ENCODE measurements around the gene ZC3H13.

ZC3H13 gene

DNA sequence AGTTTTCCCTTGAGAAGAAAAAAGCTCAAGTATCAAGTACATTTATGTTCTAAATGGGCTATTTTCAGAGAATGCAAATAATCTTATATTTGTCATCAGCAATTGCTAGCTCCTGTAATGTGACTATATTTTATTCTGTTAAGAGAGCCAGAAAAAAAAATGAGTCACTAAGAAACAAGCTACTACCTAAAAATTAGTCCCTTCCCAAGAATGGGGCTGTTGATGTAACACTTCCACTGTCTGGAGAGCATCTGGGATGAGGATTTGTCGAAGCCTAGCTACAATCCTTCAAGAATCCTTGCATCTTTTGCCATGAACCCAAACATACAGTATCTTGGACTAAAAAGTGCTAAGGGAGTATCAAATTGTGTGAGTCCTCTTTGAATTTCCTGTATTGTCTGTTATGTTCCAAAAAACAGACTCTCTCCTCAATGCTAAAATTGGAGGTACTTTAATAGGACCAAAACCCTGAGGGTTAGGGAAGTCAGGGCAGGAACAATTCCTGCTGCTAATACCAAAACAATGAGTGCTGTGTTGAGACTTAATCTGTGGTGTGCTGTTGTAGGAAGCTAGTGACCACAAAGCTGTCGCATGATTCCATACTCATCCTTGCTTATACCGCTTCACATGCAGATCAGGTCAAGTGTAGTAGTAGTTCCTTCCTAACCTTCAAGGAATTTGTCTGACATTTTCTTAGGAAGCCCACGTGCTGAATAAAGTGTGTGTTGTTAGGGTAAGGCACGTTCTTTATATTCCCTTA is 4.9 kb upstream of the ZC3H13 start:
- Histone ChIP-seq H3F3A (ENCODE audit: low read depth) (no peaks in the 10 kb centered on the region), H3K4me1 (ENCODE audit: insufficient read depth, low read length, poor library complexity, severe bottlenecking) (peaks cover 64% of the 10 kb centered on the region)

DNA sequence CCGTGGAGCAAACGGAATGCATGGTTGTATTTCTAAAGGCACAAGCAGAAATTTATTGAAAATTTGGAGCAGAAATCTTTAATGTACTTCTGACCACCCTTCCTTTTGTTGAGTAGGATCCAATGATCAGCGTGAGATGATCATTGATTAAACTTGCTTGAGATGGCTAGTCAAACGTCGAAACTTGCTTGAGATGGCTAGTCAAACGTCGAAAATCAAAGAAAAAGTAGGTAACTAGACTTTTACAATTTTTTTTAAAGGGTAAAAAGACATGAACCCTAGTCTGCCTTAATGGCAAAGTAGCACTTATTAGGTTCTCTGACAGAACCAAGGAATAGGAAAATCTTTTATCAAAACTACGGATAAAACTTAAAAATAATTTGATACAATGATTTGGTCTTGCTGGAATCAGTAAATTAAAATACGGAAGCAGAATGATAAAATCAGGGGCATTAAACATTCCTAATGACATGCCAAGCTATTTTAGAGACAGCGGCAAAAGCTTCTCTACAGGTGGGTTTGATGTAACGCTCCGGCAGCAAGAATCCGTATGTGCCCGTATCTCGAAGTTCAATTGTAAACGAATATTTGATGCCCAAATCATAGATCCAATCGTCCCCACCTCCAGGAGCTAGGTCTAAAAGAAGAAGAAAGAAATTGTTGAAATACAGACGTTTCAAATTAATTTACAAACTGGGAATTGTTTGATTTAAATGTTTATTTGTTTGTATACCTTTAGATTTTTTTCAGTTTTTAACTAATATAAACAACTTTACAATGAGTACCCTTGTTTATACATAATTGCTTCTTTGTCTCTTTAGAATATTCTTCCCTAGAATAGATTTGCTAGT is 841 bp upstream of the ZC3H13 start:
- no peaks in the 10 kb centered on the region for H3K9me3 ChIP-seq (ENCODE audit: insufficient read depth, low read depth, low read length)
- no peaks in the 10 kb centered on the region for H3K9me2 ChIP-seq (replicated peaks; ENCODE audit: low read depth, low read length)
- H3K9ac ChIP-seq (ENCODE audit: low read depth, low read length, poor library complexity, severe bottlenecking), result peak overlapping the region; percentile 95
- H3K4me2 ChIP-seq (ENCODE audit: low read depth, low read length, poor library complexity, severe bottlenecking), result peak overlapping the region; percentile 90
- no peaks in the 10 kb centered on the region for H3K27me3 ChIP-seq (ENCODE audit: insufficient read depth, low read length, poor library complexity, severe bottlenecking)
- H3K36me3 ChIP-seq (ENCODE audit: insufficient read depth, low read length), result no peaks in the 10 kb centered on the region
- peaks cover 74% of the 10 kb centered on the region for H3K4me1 ChIP-seq (ENCODE audit: insufficient read depth, low read length, poor library complexity, severe bottlenecking)
- peak overlapping the region; percentile 96 for H3K4me3 ChIP-seq (ENCODE audit: low read length, poor library complexity, severe bottlenecking)
- H4K20me1 ChIP-seq (ENCODE audit: insufficient read depth, low read length, poor library complexity, severe bottlenecking), result peaks cover 39% of the 10 kb centered on the region
- H2AFZ ChIP-seq (ENCODE audit: low read length), result peak overlapping the region; percentile 91
- peaks cover 84% of the 10 kb centered on the region for H3K79me2 ChIP-seq (ENCODE audit: insufficient read depth, low read length)
- peaks cover 3% of the 10 kb centered on the region; the same call in 1 of the 2 replicates for H3F3A ChIP-seq (ENCODE audit: low read depth)
- TF ChIP-seq, protein P1, sequence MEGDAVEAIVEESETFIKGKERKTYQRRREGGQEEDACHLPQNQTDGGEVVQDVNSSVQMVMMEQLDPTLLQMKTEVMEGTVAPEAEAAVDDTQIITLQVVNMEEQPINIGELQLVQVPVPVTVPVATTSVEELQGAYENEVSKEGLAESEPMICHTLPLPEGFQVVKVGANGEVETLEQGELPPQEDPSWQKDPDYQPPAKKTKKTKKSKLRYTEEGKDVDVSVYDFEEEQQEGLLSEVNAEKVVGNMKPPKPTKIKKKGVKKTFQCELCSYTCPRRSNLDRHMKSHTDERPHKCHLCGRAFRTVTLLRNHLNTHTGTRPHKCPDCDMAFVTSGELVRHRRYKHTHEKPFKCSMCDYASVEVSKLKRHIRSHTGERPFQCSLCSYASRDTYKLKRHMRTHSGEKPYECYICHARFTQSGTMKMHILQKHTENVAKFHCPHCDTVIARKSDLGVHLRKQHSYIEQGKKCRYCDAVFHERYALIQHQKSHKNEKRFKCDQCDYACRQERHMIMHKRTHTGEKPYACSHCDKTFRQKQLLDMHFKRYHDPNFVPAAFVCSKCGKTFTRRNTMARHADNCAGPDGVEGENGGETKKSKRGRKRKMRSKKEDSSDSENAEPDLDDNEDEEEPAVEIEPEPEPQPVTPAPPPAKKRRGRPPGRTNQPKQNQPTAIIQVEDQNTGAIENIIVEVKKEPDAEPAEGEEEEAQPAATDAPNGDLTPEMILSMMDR (conservative IDR thresholded peaks at IDR 0.05; ENCODE audit: low read length), result no peak
- no peak for TF ChIP-seq EZH2phosphoT487 (IDR thresholded peaks at IDR 0.05; ENCODE audit: borderline replicate concordance)

More for the DNA sequence above, 4.9 kb upstream of the ZC3H13 start:
- Histone ChIP-seq H3K4me2 (ENCODE audit: low read depth, low read length, poor library complexity, severe bottlenecking) (peak overlapping the region; percentile 5), H3K9me3 (ENCODE audit: insufficient read depth, low read depth, low read length) (no peaks in the 10 kb centered on the region), H4K20me1 (ENCODE audit: insufficient read depth, low read length, poor library complexity, severe bottlenecking) (no peaks in the 10 kb centered on the region), H3K79me2 (ENCODE audit: insufficient read depth, low read length) (peaks cover 48% of the 10 kb centered on the region), H3K27me3 (ENCODE audit: insufficient read depth, low read length, poor library complexity, severe bottlenecking) (no peaks in the 10 kb centered on the region), H3K36me3 (ENCODE audit: insufficient read depth, low read length) (no peaks in the 10 kb centered on the region), H3K9ac (ENCODE audit: low read depth, low read length, poor library complexity, severe bottlenecking) (peak overlapping the region; percentile 23), H3K4me3 (ENCODE audit: low read length, poor library complexity, severe bottlenecking) (no peak overlapping the region), H2AFZ (ENCODE audit: low read length) (no peak overlapping the region), H3K9me2 (replicated peaks; ENCODE audit: low read depth, low read length) (no peaks in the 10 kb centered on the region)
- TF ChIP-seq EZH2phosphoT487 (IDR thresholded peaks at IDR 0.05; ENCODE audit: borderline replicate concordance), result no peak
- TF ChIP-seq, protein P1 (conservative IDR thresholded peaks at IDR 0.05; ENCODE audit: low read length), result no peak

DNA sequence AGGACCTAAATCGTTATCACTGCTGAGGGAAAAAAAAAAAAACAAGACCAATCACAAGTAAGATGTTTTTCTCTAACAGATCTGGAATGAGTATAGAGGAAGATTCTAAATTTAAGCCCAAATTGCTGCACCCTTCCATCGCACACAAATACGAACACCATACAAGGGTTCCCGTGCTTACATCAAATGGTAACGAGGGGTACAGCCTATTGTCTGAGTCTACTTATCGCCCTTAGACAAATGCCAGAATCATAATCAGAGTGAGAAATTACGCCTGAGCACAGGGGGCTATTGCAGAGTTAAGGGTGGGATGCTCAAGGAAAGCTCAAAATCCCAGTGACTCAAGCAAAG is 603 bp downstream of the ZC3H13 start:
- peak overlapping the region; percentile 93 for H3K4me2 ChIP-seq (ENCODE audit: low read depth, low read length, poor library complexity, severe bottlenecking)
- H3K4me3 ChIP-seq (ENCODE audit: low read length, poor library complexity, severe bottlenecking), result peak overlapping the region; percentile 96
- H3K9ac ChIP-seq (ENCODE audit: low read depth, low read length, poor library complexity, severe bottlenecking), result peak overlapping the region; percentile 95
- peaks cover 92% of the 10 kb centered on the region for H3K79me2 ChIP-seq (ENCODE audit: insufficient read depth, low read length)
- no peaks in the 10 kb centered on the region for H3K36me3 ChIP-seq (ENCODE audit: insufficient read depth, low read length)
- H2AFZ ChIP-seq (ENCODE audit: low read length), result peak overlapping the region; percentile 91; the same call in 1 of the 2 replicates
- H3K4me1 ChIP-seq (ENCODE audit: insufficient read depth, low read length, poor library complexity, severe bottlenecking), result peaks cover 66% of the 10 kb centered on the region
- peaks cover 52% of the 10 kb centered on the region for H4K20me1 ChIP-seq (ENCODE audit: insufficient read depth, low read length, poor library complexity, severe bottlenecking)
- H3K27me3 ChIP-seq (ENCODE audit: insufficient read depth, low read length, poor library complexity, severe bottlenecking), result no peaks in the 10 kb centered on the region
- H3K9me2 ChIP-seq (replicated peaks; ENCODE audit: low read depth, low read length), result no peaks in the 10 kb centered on the region
- peaks cover 3% of the 10 kb centered on the region; the same call in 1 of the 2 replicates for H3F3A ChIP-seq (ENCODE audit: low read depth)
- no peak for TF ChIP-seq EZH2phosphoT487 (IDR thresholded peaks at IDR 0.05; ENCODE audit: borderline replicate concordance)
- TF ChIP-seq, protein P1 (conservative IDR thresholded peaks at IDR 0.05; ENCODE audit: low read length), result no peak
- no peaks in the 10 kb centered on the region for H3K9me3 ChIP-seq (ENCODE audit: insufficient read depth, low read depth, low read length)

Data from Loucy (cell line).